Measurements from ENCODE around the gene TNFRSF6B. TPM values are rescaled to one million over a fixed set of nuclear protein-coding genes. Genes with fewer than 3 reads are reported as not detected.

TNFRSF6B gene
- total RNA-seq, 2 experiments from 2014 or later, result 1.0 to 6.6 TPM

DNA sequence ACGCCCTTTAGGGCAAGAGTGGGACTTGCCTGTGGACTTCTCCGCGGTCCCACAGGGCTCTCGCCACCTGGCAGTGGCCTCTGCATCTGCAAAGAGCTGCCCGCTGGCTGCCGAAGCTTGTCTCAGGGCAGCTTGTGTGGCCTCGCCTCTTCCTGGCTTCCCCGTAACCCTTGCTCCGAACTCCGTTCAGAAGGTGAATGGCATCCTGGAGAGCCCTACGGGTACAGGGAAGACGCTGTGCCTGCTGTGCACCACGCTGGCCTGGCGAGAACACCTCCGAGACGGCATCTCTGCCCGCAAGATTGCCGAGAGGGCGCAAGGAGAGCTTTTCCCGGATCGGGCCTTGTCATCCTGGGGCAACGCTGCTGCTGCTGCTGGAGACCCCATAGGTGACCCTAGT is 35.3 kb upstream of the TNFRSF6B start:
- ChIA-PET CTCF (ENCODE audit: unreplicated experiment) (no interaction called here), POLR2A (no interaction called here)
- intact Hi-C loops (cut with micrococcal nuclease; ENCODE audit: unreplicated experiment), result no loop called here
- Histone ChIP-seq H3K9me3 (ENCODE audit: low read length) (no peaks in the 10 kb centered on the region), H4K20me1 (ENCODE audit: insufficient read depth, low read length) (no peaks in the 10 kb centered on the region), H3K36me3 (ENCODE audit: insufficient read depth, low read length) (peaks cover 34% of the 10 kb centered on the region), H2AFZ (ENCODE audit: low read length) (no peak overlapping the region), H3K4me2 (ENCODE audit: low read length) (no peak overlapping the region), H3K27ac (ENCODE audit: low read depth, low read length, poor library complexity, severe bottlenecking) (no peak overlapping the region), H3K9me2 (ENCODE audit: insufficient read depth, low read length) (no peaks in the 10 kb centered on the region), H3K79me2 (ENCODE audit: insufficient read depth, low read depth, low read length) (peaks cover 13% of the 10 kb centered on the region; the same call in 1 of the 2 replicates), H3K4me1 (ENCODE audit: insufficient read depth, low read length, poor library complexity, severe bottlenecking) (peaks cover 11% of the 10 kb centered on the region), H3K4me3 (ENCODE audit: low read depth, low read length, poor library complexity, severe bottlenecking) (no peak overlapping the region)
- no TSS peak for BruUV-seq (replicated peaks)
- DNase-seq (ENCODE audit: low spot score), result no peak
- TF ChIP-seq, protein P1, sequence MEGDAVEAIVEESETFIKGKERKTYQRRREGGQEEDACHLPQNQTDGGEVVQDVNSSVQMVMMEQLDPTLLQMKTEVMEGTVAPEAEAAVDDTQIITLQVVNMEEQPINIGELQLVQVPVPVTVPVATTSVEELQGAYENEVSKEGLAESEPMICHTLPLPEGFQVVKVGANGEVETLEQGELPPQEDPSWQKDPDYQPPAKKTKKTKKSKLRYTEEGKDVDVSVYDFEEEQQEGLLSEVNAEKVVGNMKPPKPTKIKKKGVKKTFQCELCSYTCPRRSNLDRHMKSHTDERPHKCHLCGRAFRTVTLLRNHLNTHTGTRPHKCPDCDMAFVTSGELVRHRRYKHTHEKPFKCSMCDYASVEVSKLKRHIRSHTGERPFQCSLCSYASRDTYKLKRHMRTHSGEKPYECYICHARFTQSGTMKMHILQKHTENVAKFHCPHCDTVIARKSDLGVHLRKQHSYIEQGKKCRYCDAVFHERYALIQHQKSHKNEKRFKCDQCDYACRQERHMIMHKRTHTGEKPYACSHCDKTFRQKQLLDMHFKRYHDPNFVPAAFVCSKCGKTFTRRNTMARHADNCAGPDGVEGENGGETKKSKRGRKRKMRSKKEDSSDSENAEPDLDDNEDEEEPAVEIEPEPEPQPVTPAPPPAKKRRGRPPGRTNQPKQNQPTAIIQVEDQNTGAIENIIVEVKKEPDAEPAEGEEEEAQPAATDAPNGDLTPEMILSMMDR (conservative IDR thresholded peaks at IDR 0.05; ENCODE audit: low read length), result no peak
- TF ChIP-seq EZH2phosphoT487 (IDR thresholded peaks at IDR 0.05; ENCODE audit: borderline replicate concordance, low read depth, low read length), result no peak

GRCh38 chr20:63661959-63662812 is 34.3 kb upstream of the TNFRSF6B start:
- Histone ChIP-seq H3K36me3 (ENCODE audit: insufficient read depth, low read length) (peaks cover 42% of the 10 kb centered on the region), H4K20me1 (ENCODE audit: insufficient read depth, low read length) (no peaks in the 10 kb centered on the region), H3K4me2 (ENCODE audit: low read length) (no peak overlapping the region), H3K9me3 (ENCODE audit: low read length) (no peaks in the 10 kb centered on the region), H3K4me3 (ENCODE audit: low read depth, low read length, poor library complexity, severe bottlenecking) (no peak overlapping the region), H3K27ac (ENCODE audit: low read depth, low read length, poor library complexity, severe bottlenecking) (no peak overlapping the region), H3K9me2 (ENCODE audit: insufficient read depth, low read length) (no peaks in the 10 kb centered on the region), H3K79me2 (ENCODE audit: insufficient read depth, low read depth, low read length) (peaks cover 13% of the 10 kb centered on the region; the same call in 1 of the 2 replicates), H2AFZ (ENCODE audit: low read length) (no peak overlapping the region), H3K4me1 (ENCODE audit: insufficient read depth, low read length, poor library complexity, severe bottlenecking) (peaks cover 11% of the 10 kb centered on the region)
- TF ChIP-seq, protein P1 (conservative IDR thresholded peaks at IDR 0.05; ENCODE audit: low read length), result no peak
- TF ChIP-seq EZH2phosphoT487 (IDR thresholded peaks at IDR 0.05; ENCODE audit: borderline replicate concordance, low read depth, low read length), result no peak
- BruUV-seq (replicated peaks), result no TSS peak
- POLR2A ChIA-PET, result no interaction called here
- intact Hi-C loops (cut with micrococcal nuclease; ENCODE audit: unreplicated experiment), result no loop called here
- CTCF ChIA-PET (ENCODE audit: unreplicated experiment), result no interaction called here
- no peak for DNase-seq (ENCODE audit: low spot score)

DNA sequence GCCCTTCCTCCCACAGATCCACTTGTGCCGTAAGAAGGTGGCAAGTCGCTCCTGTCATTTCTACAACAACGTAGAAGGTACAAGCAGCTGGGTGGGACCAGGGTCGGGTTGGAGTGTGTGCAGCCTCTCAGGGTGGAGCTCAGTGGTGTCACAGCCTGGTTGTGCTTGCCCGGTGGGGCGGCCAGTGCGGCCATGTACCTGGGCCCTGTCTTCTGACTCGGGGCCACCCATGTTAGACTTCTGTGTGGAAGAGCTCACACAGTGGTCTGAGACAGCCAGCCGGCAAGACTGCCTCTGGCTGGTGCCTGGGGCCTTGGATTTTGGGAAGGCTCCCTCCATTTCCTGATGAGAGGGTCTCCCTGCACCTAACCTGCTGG is 33.7 kb upstream of the TNFRSF6B start:
- peaks cover 13% of the 10 kb centered on the region; the same call in 1 of the 2 replicates for H3K79me2 ChIP-seq (ENCODE audit: insufficient read depth, low read depth, low read length)
- peaks cover 7% of the 10 kb centered on the region for H3K4me1 ChIP-seq (ENCODE audit: insufficient read depth, low read length, poor library complexity, severe bottlenecking)
- H3K9me2 ChIP-seq (ENCODE audit: insufficient read depth, low read length), result no peaks in the 10 kb centered on the region
- H3K27ac ChIP-seq (ENCODE audit: low read depth, low read length, poor library complexity, severe bottlenecking), result no peak overlapping the region
- no peak for TF ChIP-seq EZH2phosphoT487 (IDR thresholded peaks at IDR 0.05; ENCODE audit: borderline replicate concordance, low read depth, low read length)
- TF ChIP-seq, protein P1 (conservative IDR thresholded peaks at IDR 0.05; ENCODE audit: low read length), result no peak
- H3K4me2 ChIP-seq (ENCODE audit: low read length), result no peak overlapping the region
- DNase-seq (ENCODE audit: low spot score), result no peak
- no peak overlapping the region for H3K4me3 ChIP-seq (ENCODE audit: low read depth, low read length, poor library complexity, severe bottlenecking)
- intact Hi-C loops (cut with micrococcal nuclease; ENCODE audit: unreplicated experiment), result no loop called here
- POLR2A ChIA-PET, result no interaction called here
- no peaks in the 10 kb centered on the region for H3K9me3 ChIP-seq (ENCODE audit: low read length)
- BruUV-seq (replicated peaks), result no TSS peak
- H2AFZ ChIP-seq (ENCODE audit: low read length), result no peak overlapping the region
- no peaks in the 10 kb centered on the region for H4K20me1 ChIP-seq (ENCODE audit: insufficient read depth, low read length)
- peaks cover 48% of the 10 kb centered on the region for H3K36me3 ChIP-seq (ENCODE audit: insufficient read depth, low read length)
- CTCF ChIA-PET (ENCODE audit: unreplicated experiment), result no interaction called here

All from OCI-LY7 (cell line).